Glomerular visceral epithelial cell (primary cell): ENCODE data around the gene KAT6B.
A peak's percentile ranks its signal among the peaks of the same experiment; 100 is the strongest.
"Not testable (repeated sequence)": the region's sequence is repeated elsewhere in the genome, so short reads cannot be mapped to it uniquely, and the experiment has no call there.

Source experiments
- DNase-seq: peaks from one replicate; pipeline ENCODE4 v3.0.0-alpha.2; 2016; ENCODE audit errors: extremely low spot score

Gene KAT6B

GRCh38 chr10:74826142-74827044, at the start of gene KAT6B:
Gene KAT6B (plus strand): TSS chr10:74826600. CDS start chr10:74842858, 16,258 bp downstream.
- peak; percentile 100 for DNase-seq

- DNase-seq: no peak
These were observed 47.8 kb upstream of the KAT6B start for GRCh38 chr10:74778436-74779094.

GRCh38 chr10:74781870-74782269, 44.5 kb upstream of the KAT6B start:
- DNase-seq: not testable (repeated sequence)

DNA sequence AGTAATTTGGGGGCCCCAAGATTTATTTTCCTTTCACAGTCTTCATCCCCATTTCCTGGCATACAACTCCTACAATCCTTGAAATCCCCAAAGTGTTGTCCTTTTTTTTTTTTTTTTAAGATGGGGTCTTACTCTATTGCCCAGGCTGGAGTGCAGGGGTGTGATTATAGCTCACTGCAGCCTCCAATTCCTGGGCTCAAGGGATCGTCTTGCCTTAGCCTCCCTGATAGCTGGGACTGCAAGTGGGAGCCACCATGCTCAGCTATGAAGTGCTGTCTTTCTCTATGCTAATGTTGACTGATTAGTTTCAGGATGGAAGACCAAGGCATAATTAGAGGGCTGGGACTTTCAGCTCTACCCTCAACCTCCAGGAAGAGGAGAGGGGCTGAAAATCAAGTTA, 41.9 kb upstream of the KAT6B start:
- no peak for DNase-seq

DNA sequence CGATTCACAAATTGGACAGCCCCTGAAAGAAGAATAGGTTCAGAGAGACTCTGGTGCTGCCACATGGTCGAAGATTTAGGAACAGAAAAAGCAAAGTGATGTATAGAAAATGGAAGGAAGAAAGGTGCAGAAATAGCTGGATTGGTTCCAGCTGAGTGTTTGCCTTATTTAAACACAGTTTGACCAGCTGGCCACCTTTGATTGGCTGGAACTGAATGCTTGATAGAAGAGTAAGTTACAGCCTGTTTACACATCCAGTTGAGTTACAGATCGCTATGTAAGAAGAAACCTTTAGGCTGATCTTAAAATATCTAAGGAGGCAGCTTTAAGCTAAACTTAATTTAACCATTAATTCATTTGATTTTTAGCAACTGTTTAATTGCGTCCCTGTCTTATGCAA, 40.3 kb upstream of the KAT6B start:
- no peak for DNase-seq

DNA sequence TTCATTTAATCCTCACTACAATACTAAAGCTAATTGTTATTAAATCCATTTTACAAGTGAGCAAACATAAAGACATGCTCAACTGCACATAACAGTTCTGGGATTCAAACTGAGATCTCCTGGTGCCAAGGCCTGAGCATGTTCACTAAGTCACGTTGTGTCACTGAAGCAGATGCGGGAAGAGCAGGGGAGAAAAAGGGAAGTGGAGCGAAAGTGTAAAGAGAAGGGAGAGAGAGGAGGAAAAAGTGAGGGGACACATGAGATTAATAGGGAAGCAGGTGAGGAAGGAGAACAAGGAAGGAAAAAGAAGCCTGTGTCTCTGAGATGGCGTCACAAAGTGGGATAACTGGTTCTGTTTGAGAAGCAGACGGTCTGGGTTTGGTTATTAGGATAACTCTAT, 38.9 kb upstream of the KAT6B start:
- DNase-seq: no peak

- not testable (repeated sequence) for DNase-seq
These were observed 34.4 kb upstream of the KAT6B start for GRCh38 chr10:74791979-74792378.

DNA sequence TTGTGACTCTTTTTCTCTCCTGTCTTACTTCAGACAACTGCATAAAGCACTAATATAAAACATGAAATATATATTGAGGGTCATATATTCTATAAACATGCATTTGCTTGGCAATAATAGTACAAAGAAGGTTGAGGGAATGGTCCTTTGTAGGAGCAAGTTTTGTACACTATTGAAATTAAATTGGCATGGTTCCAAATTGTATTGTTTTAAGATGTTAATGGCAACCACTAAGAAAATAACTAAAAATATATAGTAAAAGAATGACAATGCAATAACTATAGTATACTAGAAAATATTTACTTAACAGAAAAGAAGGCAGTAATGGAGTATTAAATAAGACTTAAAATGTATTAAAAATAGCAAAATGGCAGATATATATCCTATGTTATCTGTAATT, 33.7 kb upstream of the KAT6B start:
- DNase-seq: no peak

- not testable (repeated sequence) for DNase-seq
These were observed 33.2 kb upstream of the KAT6B start for GRCh38 chr10:74793240-74793639.

DNA sequence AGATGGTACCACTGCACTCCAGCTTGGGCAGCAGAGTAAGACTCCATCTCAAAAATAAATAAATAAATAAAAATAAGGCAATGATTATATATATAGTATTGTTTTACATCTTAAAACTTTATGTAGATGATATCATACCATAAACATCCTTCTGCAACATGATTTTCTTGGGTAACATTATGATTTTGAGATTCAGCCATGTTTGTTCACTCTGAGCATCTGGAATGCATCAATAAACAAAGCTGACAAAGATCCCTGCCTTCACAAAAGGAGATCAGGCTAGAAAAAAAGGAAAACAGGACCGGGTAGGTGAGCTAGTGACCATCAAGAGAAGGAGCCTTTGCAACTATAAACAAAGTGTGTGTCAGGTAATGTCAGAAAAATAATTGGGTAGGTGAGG, 31.9 kb upstream of the KAT6B start:
- no peak for DNase-seq

GRCh38 chr10:74797550-74797949, 28.9 kb upstream of the KAT6B start:
- DNase-seq: no peak

GRCh38 chr10:74799721-74800221, 26.6 kb upstream of the KAT6B start:
- DNase-seq: peak; percentile 41

DNA sequence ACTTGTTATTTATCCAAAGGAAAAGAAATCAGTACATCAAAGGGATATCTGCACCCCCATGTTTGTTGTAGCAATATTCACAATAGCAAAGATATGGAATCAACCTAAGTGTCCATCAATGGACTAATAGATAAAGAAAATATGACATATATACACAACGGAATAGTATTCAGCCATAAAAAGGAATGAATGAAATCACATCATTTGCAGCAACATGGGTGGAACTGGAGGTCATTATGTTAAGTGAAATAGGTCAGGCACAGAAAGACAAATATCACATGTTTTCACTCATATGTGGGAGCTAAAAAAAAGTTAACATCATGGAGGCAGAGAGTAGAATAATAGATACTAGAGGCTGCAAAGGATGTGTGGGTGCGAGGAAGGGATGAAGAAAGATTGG, 25.0 kb upstream of the KAT6B start:
- DNase-seq: no peak

GRCh38 chr10:74808501-74808900, 17.9 kb upstream of the KAT6B start:
- DNase-seq: no peak

DNA sequence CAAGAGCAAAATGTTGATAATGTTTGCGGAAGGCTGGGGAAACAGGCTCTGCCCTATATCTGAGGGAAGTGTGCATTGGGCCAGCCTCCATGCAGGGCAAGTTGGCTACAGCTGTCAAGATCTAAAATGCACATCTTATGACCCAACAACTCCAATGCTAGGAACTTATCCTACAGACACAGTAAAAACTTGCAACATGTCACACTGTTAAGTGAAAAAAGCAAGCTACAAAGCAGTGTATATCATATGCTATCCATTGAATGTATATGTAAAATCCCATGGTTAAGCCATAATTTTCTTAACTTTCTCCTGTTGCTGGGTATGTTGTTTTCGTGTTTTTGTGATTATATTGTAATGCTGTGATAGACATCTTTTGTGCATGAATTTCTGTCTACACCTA, 16.3 kb upstream of the KAT6B start:
- no peak for DNase-seq

DNA sequence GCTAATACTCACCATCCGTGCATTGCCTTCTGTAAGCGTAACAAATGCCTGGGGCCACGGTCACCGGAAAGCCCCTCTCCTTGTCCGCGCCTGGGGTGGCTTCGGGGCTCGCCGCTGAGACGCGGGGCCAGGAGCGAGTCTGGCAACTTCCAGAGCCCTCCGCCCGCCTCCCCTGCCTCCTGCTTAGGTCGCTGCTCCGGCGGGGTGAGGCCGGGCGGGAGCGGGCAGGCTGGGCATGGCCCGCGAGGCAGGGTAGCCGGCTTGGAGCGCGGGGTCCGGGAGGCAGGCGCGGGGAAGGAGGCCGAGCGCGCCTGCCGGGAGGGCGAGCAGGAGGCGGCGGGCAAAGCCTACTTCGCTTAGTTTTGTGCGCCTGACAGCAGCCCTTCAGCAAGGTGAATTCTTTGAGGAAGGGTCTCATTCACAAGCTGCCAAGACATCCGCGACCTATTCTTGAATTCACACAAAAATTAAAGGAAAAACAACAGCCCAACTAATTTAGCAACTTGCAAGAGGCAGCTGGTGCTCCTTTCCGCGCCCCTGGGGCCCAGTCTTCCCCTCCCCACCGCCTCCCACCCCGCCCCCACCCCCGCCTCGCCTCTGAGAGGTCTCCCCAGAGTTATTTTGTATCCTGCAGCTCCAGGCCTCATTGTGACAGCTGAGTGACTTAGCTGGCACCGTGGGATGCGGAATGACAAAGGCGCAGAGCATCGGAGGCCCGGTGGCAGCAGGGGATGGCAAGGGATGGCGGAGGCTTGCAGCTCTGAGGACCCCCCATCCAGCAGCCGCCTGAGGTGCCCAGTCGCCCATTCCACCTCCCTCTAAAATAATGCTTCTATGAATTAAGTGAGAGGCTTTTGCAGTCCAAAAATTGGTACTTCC, 12.8 kb upstream of the KAT6B start:
- DNase-seq: no peak

DNA sequence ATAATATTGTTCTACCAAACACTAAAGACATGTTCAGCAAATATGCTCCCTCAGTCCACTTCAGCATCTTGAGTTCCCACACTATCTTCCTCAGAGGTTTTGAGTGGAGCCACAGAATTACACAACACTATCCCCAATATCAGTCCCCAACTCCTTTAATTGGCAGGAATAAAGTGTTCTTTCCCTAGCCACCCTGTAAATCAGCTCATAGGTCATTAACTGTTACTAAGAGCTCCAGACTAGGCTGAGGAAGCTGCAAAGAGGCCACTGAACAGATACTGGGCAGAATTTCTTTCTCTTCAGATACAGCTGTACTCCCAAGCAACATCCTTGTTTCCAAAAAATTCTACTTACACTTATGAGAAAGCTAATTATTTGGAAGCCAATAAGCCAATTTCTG, 11.6 kb upstream of the KAT6B start:
- no peak for DNase-seq

DNA sequence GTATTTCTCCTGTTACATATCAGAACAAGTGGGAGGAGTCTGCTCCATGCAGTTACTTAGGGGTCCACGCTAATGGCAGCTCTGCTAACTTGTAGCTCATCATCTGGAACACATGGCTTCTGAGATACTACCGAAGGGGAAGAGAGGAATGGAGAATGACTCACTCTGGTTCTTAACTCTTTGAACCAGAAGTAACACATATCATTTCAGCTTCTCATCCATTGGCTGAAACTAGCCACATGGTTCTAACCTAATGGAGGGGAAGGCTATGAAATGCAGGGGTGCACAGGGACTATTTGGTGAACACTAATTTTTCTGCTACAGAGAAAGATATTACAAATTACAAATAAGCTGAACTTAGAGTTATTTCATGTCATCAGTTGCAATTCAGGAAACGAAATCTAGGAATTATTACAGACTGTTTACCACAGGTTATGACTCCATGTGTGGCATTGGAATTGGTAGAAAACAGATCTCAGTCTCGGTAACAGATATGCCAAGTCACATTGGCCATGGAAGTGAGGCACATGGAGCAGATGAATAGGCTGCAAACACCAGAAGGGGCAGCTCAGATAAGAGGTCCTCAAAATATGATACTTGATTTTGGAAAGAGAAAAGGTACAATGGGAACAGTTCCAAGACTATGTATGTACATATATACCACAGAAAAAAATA, 9.4 kb upstream of the KAT6B start:
- DNase-seq: no peak

- DNase-seq: no peak
These were observed 4.9 kb upstream of the KAT6B start for GRCh38 chr10:74821501-74821900.

GRCh38 chr10:74822101-74822500, 4.3 kb upstream of the KAT6B start:
- no peak for DNase-seq

DNA sequence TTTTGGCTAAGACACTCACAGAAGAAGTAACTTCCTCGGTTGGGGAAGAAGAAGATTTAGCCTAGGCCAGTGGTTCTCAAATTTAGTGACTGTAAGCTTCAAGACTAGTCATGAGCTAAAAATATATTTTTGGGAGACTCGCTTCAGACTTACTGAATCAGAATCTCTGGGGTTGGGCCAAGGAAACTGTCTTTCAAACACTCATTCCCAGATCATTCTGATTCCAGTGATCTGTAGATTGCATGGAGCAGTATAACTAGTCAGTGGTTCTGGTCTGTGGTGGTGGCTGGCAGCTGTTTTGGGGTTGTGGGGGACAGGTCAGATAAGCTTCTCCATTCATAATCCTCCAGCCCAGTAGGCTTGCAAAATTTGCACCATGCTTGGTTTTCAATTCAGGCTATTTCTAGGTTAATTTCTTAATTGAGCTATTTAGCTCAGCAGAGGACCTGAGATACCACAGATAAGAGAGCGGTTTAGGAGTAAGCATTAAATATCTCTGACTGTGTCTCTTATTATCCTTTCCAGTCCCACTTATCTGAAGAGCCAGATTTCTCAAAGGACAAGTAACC, 3.8 kb upstream of the KAT6B start:
- DNase-seq: no peak
